Kidney epithelial cell (primary cell): Measurements from ENCODE around the gene LLGL1. TPM values are rescaled to one million over a fixed set of nuclear protein-coding genes. Genes with fewer than 3 reads are reported as not detected.

Source experiments
- DNase-seq: peaks from one replicate; pipeline ENCODE4 v3.0.0-alpha.2; 2010; ENCODE audit warnings: low read depth
- H3K27me3 ChIP-seq: 2 replicates; pipeline ENCODE4 v1.6.0; 2011; ENCODE audit warnings: low read length; ENCODE audit not compliant: control insufficient read depth, insufficient read depth
- H3K36me3 ChIP-seq: 2 replicates; pipeline ENCODE4 v1.5.1; 2011; ENCODE audit warnings: low read length; ENCODE audit not compliant: control insufficient read depth, insufficient read depth
- H3K4me3 ChIP-seq: 2 replicates; pipeline ENCODE4 v1.5.1; 2011; ENCODE audit warnings: low read depth, mild to moderate bottlenecking, control low read depth, low read length
- total RNA-seq: library from RNA; depleted of rRNA; stranded (reverse); fragments of >200 nt; gene quantifications from 2 replicates; pipeline ENCODE4 v1.2.3, GENCODE V29; 2015
- TF ChIP-seq, protein P1 (sequence below): IDR thresholded peaks from 2 replicates; pipeline ENCODE4 v1.5.1; 2011; ENCODE audit warnings: mild to moderate bottlenecking, moderate library complexity, low read length, control low read depth, inconsistent platforms; ENCODE audit not compliant: insufficient read depth, poor library complexity, severe bottlenecking

The LLGL1 gene
- total RNA-seq, 1 donor from 2014 or later = 53.7 TPM

DNA sequence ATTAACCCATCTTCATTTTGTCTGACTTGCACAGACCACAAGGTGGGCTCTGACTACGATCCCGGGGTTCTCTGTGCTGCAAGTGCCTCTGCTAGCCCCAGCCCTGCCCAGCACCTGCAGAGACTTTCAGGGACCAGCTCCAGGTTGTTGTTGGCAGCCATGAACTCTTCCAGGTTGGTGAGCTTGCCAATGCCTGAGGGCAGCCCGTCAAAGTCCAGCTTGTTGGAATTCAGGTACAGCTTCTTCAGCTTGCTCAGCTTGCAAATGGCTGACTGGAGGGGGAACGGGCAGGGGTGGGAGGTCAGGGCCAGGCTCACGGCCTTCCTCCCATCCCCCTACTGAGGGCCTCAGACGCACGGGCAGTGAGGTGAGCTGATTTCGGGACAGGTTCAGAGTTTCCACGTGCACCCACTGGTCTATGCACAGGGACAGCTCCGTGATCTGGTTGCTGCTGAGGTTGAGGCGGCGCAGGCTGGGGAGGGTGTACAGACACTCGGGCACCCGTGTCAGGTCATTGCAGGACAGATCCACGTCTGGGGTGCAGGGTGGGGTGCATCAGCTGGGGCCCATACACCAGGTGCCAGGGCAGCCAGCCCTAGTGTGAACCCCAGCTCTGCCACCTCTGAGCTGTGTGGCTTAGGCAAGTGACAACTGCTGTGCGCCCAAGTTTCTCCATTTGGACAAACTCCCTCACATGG lies 27.9 kb downstream of the LLGL1 start:
- DNase-seq = no peak
- TF ChIP-seq, protein P1, sequence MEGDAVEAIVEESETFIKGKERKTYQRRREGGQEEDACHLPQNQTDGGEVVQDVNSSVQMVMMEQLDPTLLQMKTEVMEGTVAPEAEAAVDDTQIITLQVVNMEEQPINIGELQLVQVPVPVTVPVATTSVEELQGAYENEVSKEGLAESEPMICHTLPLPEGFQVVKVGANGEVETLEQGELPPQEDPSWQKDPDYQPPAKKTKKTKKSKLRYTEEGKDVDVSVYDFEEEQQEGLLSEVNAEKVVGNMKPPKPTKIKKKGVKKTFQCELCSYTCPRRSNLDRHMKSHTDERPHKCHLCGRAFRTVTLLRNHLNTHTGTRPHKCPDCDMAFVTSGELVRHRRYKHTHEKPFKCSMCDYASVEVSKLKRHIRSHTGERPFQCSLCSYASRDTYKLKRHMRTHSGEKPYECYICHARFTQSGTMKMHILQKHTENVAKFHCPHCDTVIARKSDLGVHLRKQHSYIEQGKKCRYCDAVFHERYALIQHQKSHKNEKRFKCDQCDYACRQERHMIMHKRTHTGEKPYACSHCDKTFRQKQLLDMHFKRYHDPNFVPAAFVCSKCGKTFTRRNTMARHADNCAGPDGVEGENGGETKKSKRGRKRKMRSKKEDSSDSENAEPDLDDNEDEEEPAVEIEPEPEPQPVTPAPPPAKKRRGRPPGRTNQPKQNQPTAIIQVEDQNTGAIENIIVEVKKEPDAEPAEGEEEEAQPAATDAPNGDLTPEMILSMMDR = no peak
- no peak overlapping the region for H3K4me3 ChIP-seq
- no peaks in the 10 kb centered on the region for H3K27me3 ChIP-seq
- peaks cover 8% of the 10 kb centered on the region for H3K36me3 ChIP-seq

DNA sequence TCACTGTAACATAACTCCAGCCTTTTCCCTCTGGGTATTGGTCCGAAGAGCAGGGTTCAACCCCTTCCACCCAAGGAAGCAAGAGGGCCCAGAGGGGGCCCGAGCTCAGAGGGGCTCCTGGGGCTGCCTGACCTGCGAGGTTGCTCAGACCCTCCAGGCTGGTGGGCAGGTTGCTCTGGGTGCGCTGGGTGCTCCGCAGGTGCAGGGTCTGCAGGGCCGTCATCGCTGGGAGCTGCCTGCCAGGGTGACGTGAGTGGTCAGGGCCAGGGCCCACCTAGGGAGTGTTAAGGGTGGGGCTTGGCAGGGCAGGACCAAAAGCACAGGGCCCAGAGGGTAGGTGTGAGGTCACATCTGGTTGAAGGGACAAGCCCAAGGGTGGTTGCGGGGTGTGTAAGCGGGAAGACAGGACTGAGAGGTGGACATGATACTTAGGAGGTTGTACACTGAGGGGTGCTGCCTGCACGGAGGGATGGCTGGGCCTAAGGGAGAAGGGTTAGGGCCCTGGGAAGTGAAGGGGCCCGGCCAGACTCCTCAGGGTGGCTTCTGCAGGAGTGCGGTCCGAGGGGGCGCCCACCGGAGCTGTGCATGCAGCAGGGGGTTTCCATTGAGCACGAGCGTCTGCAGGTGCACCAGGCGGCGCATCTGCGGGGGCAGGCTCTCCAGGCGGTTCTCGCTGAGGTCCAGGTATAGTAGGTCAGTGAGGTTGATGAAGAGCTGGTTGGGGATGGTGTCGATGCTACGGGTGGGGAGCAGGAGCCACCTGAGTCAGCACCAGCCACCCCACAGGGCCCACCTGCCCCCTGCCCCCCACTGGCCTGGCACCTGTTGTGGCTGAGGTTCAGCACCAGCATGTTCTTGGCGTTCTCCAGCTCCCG lies 28.7 kb downstream of the LLGL1 start:
- no peak overlapping the region for H3K4me3 ChIP-seq
- no peak for DNase-seq
- TF ChIP-seq, protein P1 = no peak
- H3K27me3 ChIP-seq = no peaks in the 10 kb centered on the region
- H3K36me3 ChIP-seq = peaks cover 8% of the 10 kb centered on the region

DNA sequence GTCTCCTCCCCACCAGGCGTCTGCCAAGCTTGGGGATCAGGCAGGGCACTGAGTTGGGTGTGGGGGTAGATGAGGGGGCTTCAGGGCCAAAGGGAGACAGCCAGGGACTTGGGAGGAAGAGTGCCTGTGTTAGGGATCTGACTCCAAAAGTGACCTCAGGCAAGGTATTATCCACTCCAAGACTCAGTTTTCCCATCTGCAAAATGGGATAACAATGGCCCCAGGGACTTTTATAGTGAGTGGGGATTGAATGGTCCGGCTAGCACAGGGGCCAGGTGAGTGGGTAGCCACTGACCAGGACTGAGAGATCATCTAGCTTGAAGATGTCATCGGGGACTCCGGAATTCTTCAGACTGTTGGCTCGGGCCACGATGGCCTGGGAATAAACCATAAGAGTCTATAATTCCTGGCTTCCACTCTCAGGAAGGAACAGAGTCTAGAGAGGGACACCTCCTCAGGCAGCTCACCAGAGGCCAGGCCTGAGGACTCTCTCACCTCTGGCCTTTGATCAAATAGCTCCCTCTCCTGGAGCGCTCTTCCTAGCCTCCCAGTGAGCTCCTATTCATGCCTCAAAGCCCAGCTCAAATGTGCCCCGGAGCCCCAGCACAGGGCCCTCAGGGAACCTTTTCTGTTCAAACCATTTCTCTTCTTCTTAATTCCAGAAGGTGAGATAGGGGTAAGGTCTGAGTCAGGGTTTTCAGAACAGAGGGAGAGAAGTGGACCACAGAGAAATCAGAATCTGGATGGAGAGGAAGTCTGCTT lies 29.6 kb downstream of the LLGL1 start:
- Histone ChIP-seq H3K4me3 (no peak overlapping the region), H3K27me3 (no peaks in the 10 kb centered on the region), H3K36me3 (peaks cover 7% of the 10 kb centered on the region)
- TF ChIP-seq, protein P1 = no peak
- no peak for DNase-seq

DNA sequence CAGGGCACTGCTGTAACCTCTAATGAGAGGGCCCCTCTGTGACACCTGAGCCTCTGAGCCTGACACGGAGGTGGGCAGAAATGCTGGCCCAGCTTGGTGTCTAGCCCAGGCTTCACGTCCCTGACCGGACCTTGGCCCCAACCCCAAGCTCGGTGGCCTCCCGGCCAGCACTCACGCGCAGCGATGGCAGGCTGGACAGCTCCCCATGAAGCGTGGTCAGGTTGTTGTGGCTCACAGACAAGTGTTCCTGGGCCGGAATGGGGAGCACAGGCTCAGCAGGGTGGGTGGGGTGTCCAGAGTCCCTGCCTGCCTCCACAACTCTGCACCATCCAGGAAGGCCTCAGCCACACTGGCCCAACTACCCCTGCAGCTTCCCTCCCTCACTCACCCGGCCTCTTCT lies 30.9 kb downstream of the LLGL1 start:
- Histone ChIP-seq H3K4me3 (no peak overlapping the region), H3K36me3 (peaks cover 4% of the 10 kb centered on the region), H3K27me3 (no peaks in the 10 kb centered on the region)
- no peak for DNase-seq
- TF ChIP-seq, protein P1 = no peak

DNA sequence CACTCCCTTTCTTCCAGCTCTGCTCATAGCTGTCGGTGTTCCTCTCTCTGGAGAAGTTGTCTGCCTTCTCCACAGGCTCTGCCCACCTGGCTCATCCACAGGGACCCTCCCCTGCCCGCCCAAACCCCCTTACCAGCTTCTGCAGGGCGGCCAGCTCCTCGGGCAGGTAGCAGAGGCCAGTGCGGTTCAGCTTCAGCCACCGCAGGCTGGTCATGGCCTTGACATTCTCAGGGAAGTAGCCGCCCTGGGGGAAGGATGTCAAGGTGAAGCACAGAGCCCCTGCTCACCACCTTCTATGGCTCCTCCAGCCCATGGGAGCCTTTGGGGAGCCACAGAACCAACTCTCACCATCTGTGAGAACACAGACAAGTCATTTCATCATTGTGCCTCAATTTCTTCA lies 31.3 kb downstream of the LLGL1 start:
- TF ChIP-seq, protein P1 = no peak
- no peak overlapping the region for H3K4me3 ChIP-seq
- H3K36me3 ChIP-seq = peaks cover 4% of the 10 kb centered on the region

More for the DNA sequence above, 31.3 kb downstream of the LLGL1 start:
- no peaks in the 10 kb centered on the region for H3K27me3 ChIP-seq
- no peak for DNase-seq
